ENCODE data around the gene AHNAK2. TPM values are rescaled to one million over a fixed set of nuclear protein-coding genes. Genes with fewer than 3 reads are reported as not detected.
"Not testable (repeated sequence)": the region's sequence is repeated elsewhere in the genome, so short reads cannot be mapped to it uniquely, and the experiment has no call there.

Gene AHNAK2
- polyA plus RNA-seq, 1 donor, result 31.8 TPM

DNA sequence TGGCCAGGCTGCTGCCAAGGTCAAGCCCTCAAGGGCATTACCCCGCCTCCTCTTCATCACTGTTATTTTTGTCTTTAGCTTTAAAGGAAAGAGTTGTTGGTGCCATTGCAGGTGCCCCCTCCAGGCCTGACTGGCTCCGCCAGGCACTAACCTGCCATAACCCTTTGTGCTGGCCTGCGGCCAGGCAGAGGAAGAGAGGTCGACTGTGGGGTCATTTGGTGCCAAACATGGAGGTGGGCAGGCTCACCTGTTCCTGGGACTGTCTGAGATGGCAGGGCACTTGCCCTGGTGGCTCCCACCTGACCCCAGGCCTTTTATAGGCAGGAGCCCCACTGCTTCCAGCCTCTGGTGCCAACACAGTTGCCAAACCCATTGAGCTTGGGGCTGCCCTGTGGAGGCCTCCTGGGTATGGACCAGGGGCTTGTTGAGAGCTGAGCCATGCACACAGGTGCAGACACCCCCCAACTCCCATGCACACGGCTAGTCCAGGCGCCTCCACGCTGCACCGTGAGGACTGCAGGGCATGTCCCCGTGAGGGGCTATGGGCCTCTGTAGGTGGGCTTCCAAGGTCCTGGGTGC is 82.9 kb downstream of the AHNAK2 start:
- no peak for DNase-seq

DNA sequence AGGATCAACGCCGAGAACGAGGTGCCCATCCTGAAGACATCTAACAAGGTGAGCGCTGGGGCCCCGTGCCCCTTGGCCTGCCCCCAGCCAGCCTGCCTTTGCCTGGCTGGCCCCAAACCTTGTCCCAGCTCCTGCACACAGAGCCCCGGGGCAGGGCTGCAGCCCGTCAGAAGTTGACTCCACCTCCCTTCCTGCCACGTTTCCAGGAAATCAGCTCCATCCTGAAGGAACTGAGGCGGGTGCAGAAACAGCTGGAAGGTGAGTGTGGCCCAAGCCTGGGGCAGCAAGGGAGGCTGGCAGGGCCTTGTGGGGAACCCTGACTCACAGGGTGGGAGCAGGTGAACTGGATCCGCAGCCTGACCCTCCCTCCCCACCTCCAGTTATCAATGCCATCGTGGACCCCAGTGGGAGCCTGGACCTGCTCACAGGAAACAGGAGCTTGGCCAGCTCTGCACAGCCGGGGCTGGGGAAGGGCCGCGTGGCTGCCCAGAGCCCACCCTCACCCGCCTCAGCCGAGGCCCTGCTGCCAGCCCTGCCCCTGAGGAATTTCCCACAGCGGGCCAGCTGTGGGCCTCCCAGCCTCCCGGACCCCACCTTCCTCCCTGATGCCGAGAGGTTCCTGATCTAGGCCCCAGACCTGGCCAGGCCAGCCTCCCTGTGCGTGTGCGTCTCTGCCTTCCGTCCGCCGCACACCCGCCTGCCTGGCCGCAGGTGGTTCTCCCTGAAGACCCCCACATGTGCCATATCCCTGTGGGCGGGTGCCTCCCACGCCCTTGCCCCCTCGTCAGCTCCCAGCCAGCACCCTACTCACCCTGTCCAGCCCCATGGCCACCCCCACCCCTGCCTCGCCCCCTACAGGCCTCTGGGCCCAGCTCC is 83.6 kb downstream of the AHNAK2 start:
- DNase-seq, result no peak

DNA sequence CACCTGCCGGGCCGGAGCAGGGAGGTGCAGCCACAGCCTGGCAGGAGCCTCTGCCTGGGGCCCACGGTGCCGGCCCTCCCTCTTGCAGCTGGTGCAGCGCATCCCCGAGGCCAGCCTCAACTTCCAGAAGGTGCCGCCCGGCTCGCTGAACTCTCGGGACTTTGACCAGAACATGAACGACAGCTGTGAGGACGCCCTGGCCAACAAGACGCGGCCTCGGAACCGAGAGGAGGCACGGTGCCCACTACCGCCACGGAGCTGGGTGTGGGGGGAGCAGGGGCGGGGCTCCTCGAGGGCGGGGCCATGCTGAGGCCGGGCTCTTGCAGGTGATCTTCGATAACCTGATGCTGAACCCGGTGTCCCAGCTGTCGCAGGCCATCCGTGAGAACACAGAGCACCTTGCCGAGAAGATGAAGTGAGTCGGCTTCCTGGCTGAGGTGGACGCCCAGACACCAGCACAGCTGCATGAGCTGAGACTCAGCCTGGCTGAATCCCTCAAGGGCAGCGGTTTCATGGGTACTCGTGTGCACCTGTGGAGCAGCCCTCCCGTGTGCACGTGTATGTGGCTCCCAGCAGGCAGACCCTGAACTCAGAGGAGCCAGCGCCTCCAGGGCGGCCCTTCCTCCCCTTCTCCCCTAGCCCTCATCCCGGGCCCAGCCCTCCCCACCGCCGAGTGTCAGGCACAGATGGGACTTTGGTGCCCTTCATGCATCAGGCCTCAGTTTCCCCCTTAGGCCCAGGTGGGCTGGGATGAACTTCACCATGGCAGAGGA is 84.6 kb downstream of the AHNAK2 start:
- DNase-seq, result no peak

DNA sequence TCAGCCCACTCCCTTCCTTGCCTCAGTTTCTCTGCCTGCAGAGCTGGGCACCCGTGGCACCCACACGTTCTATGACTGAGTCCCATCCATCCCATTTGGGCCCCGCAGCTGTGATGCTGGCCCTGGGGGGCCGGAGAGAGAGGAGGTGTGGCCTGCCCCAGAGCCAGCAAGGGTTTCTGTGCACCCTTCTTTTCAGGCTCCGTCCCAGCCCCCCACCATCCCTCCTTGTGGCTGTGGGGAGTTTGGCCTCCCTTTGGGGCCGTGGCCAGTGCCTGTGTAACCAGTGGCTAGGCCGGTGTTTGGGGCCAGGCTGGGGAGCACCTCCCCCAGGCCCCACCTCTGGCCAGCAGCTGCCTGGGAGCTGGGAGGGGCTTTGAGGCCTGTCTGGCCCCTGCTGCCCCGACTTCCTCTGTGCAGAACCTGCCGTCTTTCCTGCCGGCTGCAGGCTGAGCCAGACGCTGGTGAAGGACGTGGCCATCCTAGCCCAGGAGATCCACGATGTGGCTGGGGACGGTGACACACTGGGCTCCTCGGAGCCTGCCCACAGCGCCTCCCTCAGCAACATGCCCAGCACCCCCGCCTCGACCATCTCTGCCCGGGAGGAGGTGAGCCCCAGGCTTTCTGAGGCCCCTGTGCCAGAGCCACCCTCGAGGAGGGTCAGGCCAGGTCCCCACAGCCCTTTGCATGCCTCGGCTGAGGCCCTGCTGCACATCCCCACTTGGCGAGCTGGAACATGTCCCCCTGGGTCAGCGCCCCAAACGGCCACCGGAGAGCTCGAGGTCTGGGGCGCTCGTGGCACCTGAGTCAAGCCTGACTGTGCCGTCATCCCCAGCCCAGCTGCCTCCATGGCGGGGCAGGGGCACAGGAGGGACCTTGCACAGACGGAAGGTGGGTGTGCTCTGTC is 85.4 kb downstream of the AHNAK2 start:
- DNase-seq, result no peak

DNA sequence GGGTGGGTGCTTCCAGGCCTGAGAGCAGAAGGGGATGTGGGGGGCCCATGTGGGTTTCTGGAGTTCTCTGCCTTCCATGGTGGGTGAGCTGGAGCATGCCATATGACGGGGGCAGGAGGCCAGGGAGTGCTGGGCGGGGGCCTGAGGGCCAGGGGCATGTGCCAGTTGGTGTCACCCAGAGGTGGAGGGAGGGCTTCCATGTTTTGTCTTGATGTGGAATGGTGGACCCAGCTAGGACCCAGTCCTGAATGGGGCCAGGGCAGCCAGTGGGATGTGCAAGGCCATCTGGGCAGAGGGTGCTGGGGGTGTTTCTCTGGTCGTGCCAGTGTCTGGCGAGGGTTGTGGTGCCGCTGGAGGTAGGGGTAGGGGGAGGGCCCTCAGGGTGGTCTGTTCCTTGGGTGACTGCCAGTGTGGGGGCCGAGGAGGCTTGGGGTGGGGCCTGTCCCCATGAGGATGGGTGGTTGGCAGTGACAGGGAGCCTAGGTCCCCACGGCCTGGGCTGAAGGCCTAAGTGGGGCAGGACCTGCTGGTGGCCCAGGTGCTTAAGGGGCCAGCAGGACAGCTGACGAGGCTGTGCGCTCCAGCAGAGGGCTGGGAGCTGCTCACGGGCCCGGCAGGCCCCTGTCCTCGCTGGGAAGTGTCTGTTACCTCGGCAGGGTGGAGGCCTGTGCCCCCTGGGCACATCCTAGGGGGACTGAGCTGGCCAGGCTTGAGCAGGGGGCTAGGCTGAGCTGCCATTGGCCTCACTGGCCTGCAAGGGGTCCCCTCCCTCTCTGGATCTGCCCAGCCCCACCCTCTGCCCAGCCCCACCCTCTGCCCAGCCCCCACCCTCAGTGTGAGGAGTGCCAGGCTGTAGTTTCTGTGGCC is 86.3 kb downstream of the AHNAK2 start:
- no peak for DNase-seq

DNA sequence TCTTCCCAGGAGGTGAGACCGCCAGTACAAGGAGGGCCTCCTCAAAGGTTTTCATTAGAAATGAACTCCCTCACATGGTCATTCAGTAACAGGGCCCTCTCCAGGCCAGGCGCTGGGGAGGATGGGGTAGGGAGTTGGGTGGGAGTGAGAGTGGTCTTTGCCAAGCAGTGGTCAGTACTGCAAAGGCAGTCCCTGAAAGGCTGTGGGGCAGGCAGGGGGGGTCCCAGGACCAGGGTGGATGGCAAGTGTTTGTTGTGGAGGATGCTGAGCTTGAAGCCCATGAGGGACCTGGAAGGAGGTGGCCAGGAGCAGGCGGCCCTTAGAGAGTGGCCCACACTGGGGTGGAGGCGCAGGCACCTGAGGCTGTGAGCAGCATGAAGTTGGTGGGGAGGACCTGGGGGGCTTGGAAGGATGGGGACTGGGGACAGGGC is 87.0 kb downstream of the AHNAK2 start:
- no peak for DNase-seq

DNA sequence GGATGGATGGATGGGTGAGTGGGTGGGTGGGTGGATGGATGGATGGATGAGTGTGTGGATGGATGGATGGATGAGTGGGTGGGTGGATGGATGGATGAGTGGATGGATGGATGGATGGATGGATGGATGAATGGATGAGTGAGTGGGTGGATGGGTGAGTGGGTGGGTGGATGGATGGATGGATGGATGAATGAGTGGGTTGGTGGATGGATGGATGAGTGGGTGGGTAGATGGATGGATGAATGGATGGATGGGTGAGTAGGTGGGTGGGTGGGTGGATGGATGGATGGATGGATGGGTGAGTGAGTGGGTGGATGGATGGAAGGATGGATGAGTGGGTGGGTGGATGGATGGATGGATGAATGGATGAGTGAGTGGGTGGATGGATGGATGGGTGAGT is 87.9 kb downstream of the AHNAK2 start:
- not testable (repeated sequence) for DNase-seq

DNA sequence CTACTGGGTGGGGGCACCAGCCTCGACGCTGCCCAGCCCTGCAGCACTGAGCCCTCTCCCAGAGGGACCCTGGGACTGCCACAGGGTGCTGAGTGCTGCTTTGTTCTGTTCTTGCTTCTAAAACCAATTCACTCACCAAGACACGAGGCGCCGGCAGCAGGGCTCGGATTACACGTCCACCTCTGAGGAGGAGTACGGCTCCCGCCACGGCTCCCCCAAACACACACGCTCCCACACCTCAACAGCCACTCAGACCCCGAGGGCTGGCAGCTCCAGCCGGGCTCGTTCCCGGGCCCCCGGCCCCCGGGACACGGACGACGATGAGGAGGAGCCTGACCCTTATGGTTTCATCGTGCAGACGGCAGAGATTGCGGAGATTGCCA is 88.8 kb downstream of the AHNAK2 start:
- no peak for DNase-seq

DNA sequence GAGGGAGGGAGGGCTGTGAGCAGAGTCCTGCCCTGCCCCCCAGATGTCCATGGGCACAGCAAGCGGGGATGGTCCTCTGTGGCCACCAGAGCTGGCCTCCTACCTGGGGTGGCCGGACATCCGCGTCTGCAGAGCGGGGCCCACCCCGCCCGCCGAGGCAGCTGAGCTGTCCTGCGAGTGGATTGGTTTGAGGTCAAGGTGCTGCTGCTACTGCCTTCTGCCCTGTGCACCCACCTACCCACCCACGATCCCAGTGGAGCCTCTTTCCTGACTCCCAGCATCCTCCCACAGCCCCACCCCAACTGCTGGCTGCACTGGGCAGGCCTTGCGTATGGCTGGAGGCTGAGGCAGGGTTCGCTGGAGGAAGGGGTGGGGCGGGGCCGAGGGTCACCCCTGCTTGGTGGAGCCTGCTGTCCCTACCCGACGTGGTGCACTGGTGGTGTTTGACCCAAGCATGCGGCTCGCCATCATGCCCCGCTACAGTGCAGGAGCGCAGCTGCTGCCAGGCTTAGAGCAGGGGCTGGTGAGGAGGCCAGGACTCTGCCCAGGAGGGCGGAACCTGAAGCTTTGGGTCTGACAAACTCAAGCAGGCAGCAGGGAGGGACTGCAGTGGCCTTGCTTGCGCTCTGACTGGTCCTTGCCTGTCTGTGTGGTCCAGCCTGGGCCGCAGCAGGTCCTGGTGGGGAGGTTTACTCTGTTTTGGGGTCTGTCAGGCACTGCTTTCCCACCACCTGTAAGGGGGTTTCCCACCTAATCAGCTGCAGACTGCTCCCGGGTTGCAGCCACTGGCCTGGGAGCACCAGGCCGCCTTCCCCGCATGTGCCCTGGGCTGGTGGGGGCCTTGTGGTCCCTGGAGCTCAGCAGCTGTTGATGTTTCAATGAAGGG is 89.4 kb downstream of the AHNAK2 start:
- no peak for DNase-seq

DNA sequence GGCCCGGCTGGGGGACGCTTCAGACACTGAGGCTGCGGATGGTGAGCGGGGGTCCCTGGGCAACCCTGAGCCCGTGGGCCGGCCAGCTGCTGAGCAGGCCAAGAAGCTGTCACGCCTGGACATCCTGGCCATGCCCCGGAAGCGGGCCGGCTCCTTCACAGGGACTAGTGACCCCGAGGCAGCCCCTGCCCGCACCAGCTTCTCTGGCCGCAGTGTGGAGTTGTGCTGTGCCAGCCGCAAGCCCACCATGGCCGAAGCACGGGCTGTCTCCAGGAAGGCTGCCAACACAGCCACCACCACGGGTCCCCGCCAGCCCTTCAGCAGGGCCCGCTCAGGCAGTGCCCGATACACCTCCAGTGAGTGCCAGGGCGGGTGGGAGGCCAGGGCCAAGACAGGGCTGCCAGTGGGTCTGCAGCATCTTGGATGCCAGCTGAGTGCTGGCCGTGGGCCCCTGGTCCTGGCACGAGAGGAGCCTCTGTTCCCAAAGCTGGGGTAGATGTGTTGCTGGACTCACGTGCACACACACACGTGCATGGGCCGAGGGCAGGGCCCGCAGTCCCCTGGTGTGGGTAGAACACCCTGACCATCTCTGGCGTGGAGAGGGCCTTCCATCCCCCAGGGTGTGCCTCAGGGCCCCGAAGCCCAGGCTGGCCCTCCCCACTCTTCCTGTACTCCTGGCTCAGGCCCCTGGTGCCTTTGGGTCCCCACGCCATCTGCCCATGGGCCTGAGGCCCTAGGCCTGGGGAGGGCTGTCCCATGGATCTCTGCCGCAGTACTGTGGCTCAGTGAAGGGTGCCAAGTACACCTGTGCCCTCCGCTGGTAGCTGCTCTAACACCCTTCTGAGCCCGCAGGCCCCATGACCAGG is 90.3 kb downstream of the AHNAK2 start:
- DNase-seq, result no peak

Other genes starting within 250 kb of the AHNAK2 start
- gene SIVA1, start 225.2 kb downstream of the AHNAK2 start, polyA plus RNA-seq (ENCODE audit: insufficient read length), result 78.9 TPM
- 223 TPM for gene AKT1, start 182.6 kb downstream of the AHNAK2 start, polyA plus RNA-seq (ENCODE audit: insufficient read length)
- 9.3 TPM for gene ZBTB42, start 177.3 kb downstream of the AHNAK2 start, polyA plus RNA-seq (ENCODE audit: insufficient read length)
- gene CEP170B, start 113.1 kb downstream of the AHNAK2 start, polyA plus RNA-seq (ENCODE audit: insufficient read length), result 1.8 TPM
- 8.4 TPM for gene PLD4, start 53.5 kb downstream of the AHNAK2 start, polyA plus RNA-seq (ENCODE audit: insufficient read length)
- gene CLBA1, start 7.4 kb upstream of the AHNAK2 start, polyA plus RNA-seq (ENCODE audit: insufficient read length), result 5.0 TPM
- gene CDCA4, start 42.7 kb upstream of the AHNAK2 start, polyA plus RNA-seq (ENCODE audit: insufficient read length), result 18.2 TPM
- gene GPR132, start 87.1 kb upstream of the AHNAK2 start, polyA plus RNA-seq (ENCODE audit: insufficient read length), result 0.84 TPM
- 52.1 TPM for gene JAG2, start 190.4 kb upstream of the AHNAK2 start, polyA plus RNA-seq (ENCODE audit: insufficient read length)
- gene NUDT14, start 202.9 kb upstream of the AHNAK2 start, polyA plus RNA-seq (ENCODE audit: insufficient read length), result 17.6 TPM

Data from hindlimb muscle (tissue), 1 donor.